CD14-positive monocyte (primary cell): ENCODE data around the gene MEF2D. TPM values are rescaled to one million over a fixed set of nuclear protein-coding genes. Genes with fewer than 3 reads are reported as not detected.
A peak's percentile ranks its signal among the peaks of the same experiment; 100 is the strongest.

ENCODE experiments used
- DNase-seq, 3 donors: peaks; one replicate each; pipeline ENCODE4 v3.0.0-alpha.2; 2011 to 2022
- H2AFZ ChIP-seq: 2 replicates; pipeline ENCODE4 v1.6.0; 2012; ENCODE audit warnings: mild to moderate bottlenecking, low read depth, low read length, inconsistent platforms; ENCODE audit not compliant: insufficient read depth, poor library complexity, severe bottlenecking
- H3K27ac ChIP-seq, 2 donors: 1 replicate in 1 of 2; 2 replicates in 1 of 2; pipeline ENCODE4 v1.5.1; 2012 to 2013; ENCODE audit warnings: low read length in 2 of 2, control low read depth in 1 of 2, inconsistent platforms in 1 of 2, low read depth in 1 of 2, mild to moderate bottlenecking in 1 of 2
- H3K27me3 ChIP-seq, 2 donors: one replicate each; pipeline versions ENCODE4 v1.6.0 to v1.6.1; 2011 to 2013; ENCODE audit warnings: low read length in 2 of 2; ENCODE audit not compliant: control insufficient read depth in 2 of 2, insufficient read depth in 2 of 2
- H3K36me3 ChIP-seq, 2 donors: replicated peaks in 1 of 2; 1 replicate in 1 of 2; 2 replicates in 1 of 2; pipeline versions ENCODE4 v1.5.1 to v1.6.1; 2012 to 2013; ENCODE audit warnings: low read length in 2 of 2, control low read depth in 1 of 2, inconsistent platforms in 1 of 2, mild to moderate bottlenecking in 1 of 2; ENCODE audit not compliant: insufficient read depth in 2 of 2, control insufficient read depth in 1 of 2
- H3K4me1 ChIP-seq, 2 donors: 1 replicate in 1 of 2; 2 replicates in 1 of 2; pipeline versions ENCODE4 v1.5.1 to v1.6.1; 2012 to 2013; ENCODE audit warnings: low read length in 2 of 2, control low read depth in 1 of 2, inconsistent platforms in 1 of 2, mild to moderate bottlenecking in 1 of 2, moderate library complexity in 1 of 2; ENCODE audit not compliant: insufficient read depth in 2 of 2, control insufficient read depth in 1 of 2
- H3K4me2 ChIP-seq: replicated peaks from 2 replicates; pipeline ENCODE3; 2012; ENCODE audit warnings: low read length, moderate library complexity, mild to moderate bottlenecking; ENCODE audit not compliant: poor library complexity, severe bottlenecking; ENCODE audit errors: extremely low read depth
- H3K4me3 ChIP-seq, 3 experiments: fragments of 200-600 bp in 1 of 3; sonication (generic) in 1 of 3; replicated peaks in 1 of 3; 1 replicate in 2 of 3; 2 replicates in 1 of 3; pipeline ENCODE4 v1.5.1; 2011 to 2013; ENCODE audit warnings: low read length in 3 of 3, mild to moderate bottlenecking in 3 of 3, control low read depth in 2 of 3, low read depth in 2 of 3, inconsistent platforms in 1 of 3, moderate library complexity in 1 of 3
- H3K79me2 ChIP-seq: 2 replicates; pipeline ENCODE4 v1.6.0; 2012; ENCODE audit warnings: mild to moderate bottlenecking, control low read depth, inconsistent platforms, low read length, moderate library complexity; ENCODE audit not compliant: insufficient read depth
- H3K9ac ChIP-seq: 2 replicates; pipeline ENCODE4 v1.6.0; 2017; ENCODE audit warnings: low read length, mild to moderate bottlenecking; ENCODE audit not compliant: insufficient read depth, poor library complexity, severe bottlenecking
- H3K9me3 ChIP-seq, 2 donors: replicated peaks in 1 of 2; 1 replicate in 1 of 2; 2 replicates in 1 of 2; pipeline versions ENCODE4 v1.5.1 to v1.6.1; 2012 to 2013; ENCODE audit warnings: low read length in 2 of 2, control low read depth in 1 of 2; ENCODE audit not compliant: control insufficient read depth in 1 of 2, insufficient read depth in 1 of 2
- H4K20me1 ChIP-seq: 2 replicates; pipeline ENCODE4 v1.6.0; 2012; ENCODE audit warnings: mild to moderate bottlenecking, low read length, control low read depth, moderate library complexity; ENCODE audit not compliant: insufficient read depth
- H3K27ac Mint-ChIP-seq, 7 donors: one replicate each; pipeline ENCODE4 v1.8.0; 2020; ENCODE audit warnings: mild to moderate bottlenecking in 7 of 7, mixed read lengths in 7 of 7, moderate library complexity in 6 of 7, inconsistent platforms in 2 of 7
- H3K27me3 Mint-ChIP-seq, 3 donors: one replicate each; pipeline ENCODE4 v1.8.0; 2021 to 2022; ENCODE audit warnings: low read depth in 3 of 3, mild to moderate bottlenecking in 3 of 3, mixed read lengths in 3 of 3, moderate library complexity in 3 of 3, inconsistent platforms in 1 of 3
- H3K36me3 Mint-ChIP-seq, 2 donors: one replicate each; pipeline ENCODE4 v1.8.0; 2020; ENCODE audit warnings: mixed read lengths in 2 of 2, inconsistent platforms in 1 of 2, mild to moderate bottlenecking in 1 of 2
- H3K4me1 Mint-ChIP-seq: one replicate; pipeline ENCODE4 v1.8.0; 2020; ENCODE audit warnings: mild to moderate bottlenecking, mixed read lengths
- H3K4me3 Mint-ChIP-seq, 2 donors: one replicate each; pipeline ENCODE4 v1.8.0; 2020; ENCODE audit warnings: mild to moderate bottlenecking in 2 of 2, mixed read lengths in 2 of 2, moderate library complexity in 1 of 2
- H3K9me3 Mint-ChIP-seq, 7 donors: one replicate each; pipeline ENCODE4 v1.8.0; 2020 to 2022; ENCODE audit warnings: mixed read lengths in 7 of 7, mild to moderate bottlenecking in 6 of 7, moderate library complexity in 6 of 7, inconsistent platforms in 2 of 7
- CTCF ChIP-seq: fragments of 200-600 bp; IDR thresholded peaks from one replicate; pipeline ENCODE4 v1.8.0; 2022; ENCODE audit warnings: antibody characterized with exemption, mild to moderate bottlenecking
- WGBS: methylation state at CpG from one replicate; pipeline ENCODE4 v1.1.5; 2013; ENCODE audit warnings: missing lambda C conversion rate; ENCODE audit not compliant: insufficient coverage; 5-methylcytosine and 5-hydroxymethylcytosine counted together
- intact Hi-C, 2 donors: fragments of 100-400 bp; cut with micrococcal nuclease; formaldehyde crosslinking; loops; one replicate each; pipeline versions ENCODE4 v1.15.0 to v1.15.1; 2023
- polyA plus RNA-seq, 3 donors: library from polyadenylated mRNA; depleted of rRNA in 1 of 3; unstranded in 2 of 3; stranded (reverse) in 1 of 3; fragments of 300-500 nt in 2 of 3; fragments of >200 nt in 1 of 3; fragmentation: Illumina TruSeq in 2 of 3; gene quantifications; 1 replicate in 2 of 3; 2 replicates in 1 of 3; pipeline ENCODE4 v1.2.3, GENCODE V29; 2012 to 2021

Gene MEF2D
- polyA plus RNA-seq, 3 donors, result 4.5 to 66.4 (median 8.0) TPM

- peak overlapping the region in 3 of 7 donors; percentile 50 to 81 (median 80) for H3K27ac Mint-ChIP-seq
- H3K4me1 ChIP-seq, result peaks cover 24 to 26% of the 10 kb centered on the region in 2 donors
- H3K79me2 ChIP-seq, result no peaks in the 10 kb centered on the region
- 12% methylated on average over 9 of the region's 12 CpGs for WGBS
- no peaks in the 10 kb centered on the region for H3K36me3 ChIP-seq
- H3K27me3 Mint-ChIP-seq, result peaks cover 93 to 99% (median 96%) of the 10 kb centered on the region in 3 donors
- H2AFZ ChIP-seq, result peak overlapping the region; percentile 76
- intact Hi-C loops, result loop anchor here in 1 of 2 donors (5.0 kb wide), 1 partner anchor 740 kb away; no protein-coding TSS in a partner anchor
- H3K4me2 ChIP-seq, result peak overlapping the region; percentile 82
- H3K27ac ChIP-seq, result no peak overlapping the region
- H4K20me1 ChIP-seq, result no peaks in the 10 kb centered on the region
- no peak for DNase-seq
- H3K9me3 ChIP-seq, result peaks cover 0 to 33% of the 10 kb centered on the region in 2 donors
- no peak overlapping the region for H3K9ac ChIP-seq
- peaks cover 5 to 10% of the 10 kb centered on the region in 2 donors for H3K36me3 Mint-ChIP-seq
- TF ChIP-seq CTCF, result no peak
- peak overlapping the region in 1 of 3 experiments; percentile 73 for H3K4me3 ChIP-seq
- peaks cover 81 to 100% of the 10 kb centered on the region in 2 donors for H3K27me3 ChIP-seq
- H3K9me3 Mint-ChIP-seq, result peaks cover 0 to 35% (median 12%) of the 10 kb centered on the region in 7 donors
- peaks cover 27% of the 10 kb centered on the region for H3K4me1 Mint-ChIP-seq
- peak overlapping the region; percentile 56 to 91 for H3K4me3 Mint-ChIP-seq
Observed at GRCh38 chr1:156421939-156422601, 78.5 kb downstream of the MEF2D start.

GRCh38 chr1:156421062-156421938, 79.3 kb downstream of the MEF2D start:
- WGBS, result under 1% methylated on average over 65 of the region's 69 CpGs

More at GRCh38 chr1:156421062-156421938, 79.3 kb downstream of the MEF2D start:
- peak overlapping the region; percentile 79 to 95 for H3K4me3 Mint-ChIP-seq
- Histone ChIP-seq H3K27me3 (peaks cover 79 to 100% of the 10 kb centered on the region in 2 donors), H3K79me2 (no peaks in the 10 kb centered on the region), H3K27ac (no peak overlapping the region), H3K9me3 (peaks cover 0 to 30% of the 10 kb centered on the region in 2 donors), H3K4me3 (peak overlapping the region in 2 of 3 experiments; percentile 31 to 73), H3K4me1 (peaks cover 24 to 26% of the 10 kb centered on the region in 2 donors), H3K36me3 (no peaks in the 10 kb centered on the region), H3K9ac (peak overlapping the region; percentile 16), H3K4me2 (peak overlapping the region; percentile 82), H2AFZ (peak overlapping the region; percentile 76), H4K20me1 (no peaks in the 10 kb centered on the region)
- H3K27me3 Mint-ChIP-seq, result peaks cover 92 to 97% (median 96%) of the 10 kb centered on the region in 3 donors
- H3K36me3 Mint-ChIP-seq, result peaks cover 5 to 10% of the 10 kb centered on the region in 2 donors
- H3K9me3 Mint-ChIP-seq, result peaks cover 0 to 35% (median 12%) of the 10 kb centered on the region in 7 donors
- intact Hi-C loops, result loop anchor here in 1 of 2 donors (5.0 kb wide), 1 partner anchor 741 kb away; no protein-coding TSS in a partner anchor
- TF ChIP-seq CTCF, result no peak
- DNase-seq, result peak; percentile 55 to 92 (median 63)
- H3K4me1 Mint-ChIP-seq, result peaks cover 27% of the 10 kb centered on the region
- peak overlapping the region in 3 of 7 donors; percentile 66 to 81 (median 73) for H3K27ac Mint-ChIP-seq
